Mucosa of gallbladder (tissue), 1 donor: ENCODE data around the gene LIG3. TPM values are rescaled to one million over a fixed set of nuclear protein-coding genes. Genes with fewer than 3 reads are reported as not detected.
"Not testable (repeated sequence)": the region's sequence is repeated elsewhere in the genome, so short reads cannot be mapped to it uniquely, and the experiment has no call there.

Experiments used
- DNase-seq: peaks from one replicate; pipeline ENCODE4 v3.0.0-alpha.2; 2020; ENCODE audit warnings: low spot score
- total RNA-seq: library from RNA; stranded (reverse); gene quantifications from one replicate; pipeline ENCODE4 v1.2.1, GENCODE V29; 2021
- donor health status: DM: no; HTN: no; CAD: no.

Gene LIG3
- total RNA-seq = 39.1 TPM

- DNase-seq = peak; percentile 95
Observed at GRCh38 chr17:34980353-34980680, at the start of gene LIG3. Gene LIG3, plus strand, starts transcription at chr17:34980512. Its CDS starts 2,494 bp downstream, at chr17:34983006.

GRCh38 chr17:34950780-34951179, 29.5 kb upstream of the LIG3 start:
- DNase-seq = not testable (repeated sequence)

GRCh38 chr17:34958438-34958837, 21.9 kb upstream of the LIG3 start:
- DNase-seq = no peak

- DNase-seq = peak; percentile 96
Observed at GRCh38 chr17:34961093-34961911, 19.0 kb upstream of the LIG3 start, which contains the start of the genes CCT6B and ZNF830. Gene CCT6B, minus strand, starts transcription at chr17:34961460. Its CDS starts 67 bp downstream, at chr17:34961393. Gene ZNF830, plus strand, starts transcription at chr17:34961540. Its CDS starts 27 bp downstream, at chr17:34961567.

- no peak for DNase-seq
Observed at GRCh38 chr17:34974179-34974578, 6.1 kb upstream of the LIG3 start.

- peak; percentile 12 for DNase-seq
Observed at GRCh38 chr17:34974794-34975785, 5.2 kb upstream of the LIG3 start.

GRCh38 chr17:34979153-34979552, 1.2 kb upstream of the LIG3 start:
- no peak for DNase-seq

GRCh38 chr17:34979650-34980352, 511 bp upstream of the LIG3 start:
- DNase-seq = no peak

GRCh38 chr17:34980681-34981537, 597 bp downstream of the LIG3 start:
- DNase-seq = peak; percentile 57

GRCh38 chr17:34981538-34982241, 1.4 kb downstream of the LIG3 start:
- DNase-seq = no peak

- DNase-seq = no peak
Observed at GRCh38 chr17:34987232-34987631, 6.9 kb downstream of the LIG3 start.

GRCh38 chr17:34988644-34989043, 8.3 kb downstream of the LIG3 start:
- DNase-seq = no peak

- DNase-seq = no peak
Observed at GRCh38 chr17:34989473-34989872, 9.2 kb downstream of the LIG3 start.

- no peak for DNase-seq
Observed at GRCh38 chr17:34990921-34991365, 10.6 kb downstream of the LIG3 start.

GRCh38 chr17:34991606-34992005, 11.3 kb downstream of the LIG3 start:
- no peak for DNase-seq

- no peak for DNase-seq
Observed at GRCh38 chr17:34993031-34993430, 12.7 kb downstream of the LIG3 start.

GRCh38 chr17:34996422-34997285, 16.3 kb downstream of the LIG3 start:
- no peak for DNase-seq

GRCh38 chr17:34997355-34997862, 17.1 kb downstream of the LIG3 start:
- peak; percentile 71 for DNase-seq

GRCh38 chr17:34998205-34998604, 17.9 kb downstream of the LIG3 start:
- peak; percentile 70 for DNase-seq
